ENCODE measurements around the gene LAMA2. TPM values are rescaled to one million over a fixed set of nuclear protein-coding genes. Genes with fewer than 3 reads are reported as not detected.

The LAMA2 gene
- total RNA-seq, 3 donors from 2014 or later (not counting 1 experiment from before 2014, with no cell fraction given) = 2.1 to 5.3 (median 3.6) TPM

- 48% methylated on average over 2 of the region's 2 CpGs for WGBS (ENCODE audit: insufficient coverage)
- H3K36me3 Mint-ChIP-seq = no peaks in the 10 kb centered on the region
- no peaks in the 10 kb centered on the region for H3K4me1 Mint-ChIP-seq
- H3K4me1 ChIP-seq (ENCODE audit: control insufficient read depth, insufficient read depth, low read length) = no peaks in the 10 kb centered on the region
- no peaks in the 10 kb centered on the region for H3K9me3 Mint-ChIP-seq
- no peak for ATAC-seq
- H3K27ac ChIP-seq (ENCODE audit: low read length) = no peak overlapping the region
- no peak overlapping the region for H3K4me3 ChIP-seq (ENCODE audit: low read length)
- DNase-seq = no peak
- no peaks in the 10 kb centered on the region for H3K36me3 ChIP-seq (ENCODE audit: control insufficient read depth, insufficient read depth, low read length)
- no peak overlapping the region for H3K27ac Mint-ChIP-seq
- intact Hi-C loops (cut with micrococcal nuclease) = no loop called here
- no peak overlapping the region for H3K4me3 Mint-ChIP-seq
- H3K27me3 ChIP-seq (ENCODE audit: control insufficient read depth, insufficient read depth, low read length) = no peaks in the 10 kb centered on the region
- no peaks in the 10 kb centered on the region for H3K9me3 ChIP-seq (ENCODE audit: control insufficient read depth, insufficient read depth, low read length)
- TF ChIP-seq CTCF (IDR thresholded peaks at IDR 0.05) = no peak
- H3K27me3 Mint-ChIP-seq (ENCODE audit: low read depth in 2 of 2) = peaks cover 4 to 16% of the 10 kb centered on the region in 2 donors
Observed at GRCh38 chr6:129105793-129106192, 222.9 kb downstream of the LAMA2 start.

GRCh38 chr6:129108337-129108736, 225.4 kb downstream of the LAMA2 start:
- peaks cover 6% of the 10 kb centered on the region for H3K27me3 ChIP-seq (ENCODE audit: control insufficient read depth, insufficient read depth, low read length)
- Mint-ChIP-seq H3K4me1 (no peaks in the 10 kb centered on the region), H3K27me3 (ENCODE audit: low read depth in 2 of 2) (peaks cover 12 to 23% of the 10 kb centered on the region in 2 donors), H3K9me3 (no peaks in the 10 kb centered on the region), H3K36me3 (no peaks in the 10 kb centered on the region), H3K4me3 (no peak overlapping the region), H3K27ac (no peak overlapping the region)
- no peaks in the 10 kb centered on the region for H3K36me3 ChIP-seq (ENCODE audit: control insufficient read depth, insufficient read depth, low read length)
- DNase-seq = no peak
- H3K27ac ChIP-seq (ENCODE audit: low read length) = no peak overlapping the region
- H3K4me3 ChIP-seq (ENCODE audit: low read length) = no peak overlapping the region
- no peak for TF ChIP-seq CTCF (IDR thresholded peaks at IDR 0.05)
- intact Hi-C loops (cut with micrococcal nuclease) = no loop called here
- WGBS (ENCODE audit: insufficient coverage) = 37% methylated on average over 1 of the region's 1 CpG
- no peaks in the 10 kb centered on the region for H3K9me3 ChIP-seq (ENCODE audit: control insufficient read depth, insufficient read depth, low read length)
- no peaks in the 10 kb centered on the region for H3K4me1 ChIP-seq (ENCODE audit: control insufficient read depth, insufficient read depth, low read length)
- ATAC-seq = no peak

GRCh38 chr6:129110690-129111343, 227.9 kb downstream of the LAMA2 start:
- no peak for DNase-seq
- H3K4me1 ChIP-seq (ENCODE audit: control insufficient read depth, insufficient read depth, low read length) = no peaks in the 10 kb centered on the region
- no peaks in the 10 kb centered on the region for H3K9me3 Mint-ChIP-seq
- H3K36me3 ChIP-seq (ENCODE audit: control insufficient read depth, insufficient read depth, low read length) = no peaks in the 10 kb centered on the region
- intact Hi-C loops (cut with micrococcal nuclease) = no loop called here
- no peaks in the 10 kb centered on the region for H3K9me3 ChIP-seq (ENCODE audit: control insufficient read depth, insufficient read depth, low read length)
- H3K27me3 ChIP-seq (ENCODE audit: control insufficient read depth, insufficient read depth, low read length) = peaks cover 6% of the 10 kb centered on the region
- no peaks in the 10 kb centered on the region for H3K4me1 Mint-ChIP-seq
- no peak overlapping the region for H3K4me3 Mint-ChIP-seq
- H3K36me3 Mint-ChIP-seq = no peaks in the 10 kb centered on the region
- no peak for TF ChIP-seq CTCF (IDR thresholded peaks at IDR 0.05)
- ATAC-seq = no peak
- H3K27me3 Mint-ChIP-seq (ENCODE audit: low read depth in 2 of 2) = peaks cover 15 to 23% of the 10 kb centered on the region in 2 donors
- no peak overlapping the region for H3K4me3 ChIP-seq (ENCODE audit: low read length)
- no CpG with 5 or more reads among the region's 1 CpG for WGBS (ENCODE audit: insufficient coverage)
- H3K27ac ChIP-seq (ENCODE audit: low read length) = no peak overlapping the region
- H3K27ac Mint-ChIP-seq = no peak overlapping the region

- Histone ChIP-seq H3K27ac (ENCODE audit: low read length) (no peak overlapping the region), H3K4me1 (ENCODE audit: control insufficient read depth, insufficient read depth, low read length) (no peaks in the 10 kb centered on the region), H3K36me3 (ENCODE audit: control insufficient read depth, insufficient read depth, low read length) (no peaks in the 10 kb centered on the region), H3K27me3 (ENCODE audit: control insufficient read depth, insufficient read depth, low read length) (peaks cover 6% of the 10 kb centered on the region), H3K9me3 (ENCODE audit: control insufficient read depth, insufficient read depth, low read length) (no peaks in the 10 kb centered on the region), H3K4me3 (ENCODE audit: low read length) (no peak overlapping the region)
- no peaks in the 10 kb centered on the region for H3K36me3 Mint-ChIP-seq
- intact Hi-C loops (cut with micrococcal nuclease) = no loop called here
- no CpG with 5 or more reads among the region's 1 CpG for WGBS (ENCODE audit: insufficient coverage)
- H3K4me3 Mint-ChIP-seq = no peak overlapping the region
- peaks cover 15 to 23% of the 10 kb centered on the region in 2 donors for H3K27me3 Mint-ChIP-seq (ENCODE audit: low read depth in 2 of 2)
- TF ChIP-seq CTCF (IDR thresholded peaks at IDR 0.05) = no peak
- H3K9me3 Mint-ChIP-seq = no peaks in the 10 kb centered on the region
- no peak for DNase-seq
- ATAC-seq = no peak
- H3K4me1 Mint-ChIP-seq = no peaks in the 10 kb centered on the region
- no peak overlapping the region for H3K27ac Mint-ChIP-seq
Observed at GRCh38 chr6:129111346-129111745, 228.4 kb downstream of the LAMA2 start.
